ENCODE measurements around the gene EIF5A2. TPM values are rescaled to one million over a fixed set of nuclear protein-coding genes. Genes with fewer than 3 reads are reported as not detected.
A peak's percentile ranks its signal among the peaks of the same experiment; 100 is the strongest.

EIF5A2 gene
- total and polyA plus RNA-seq, 12 donors = 1.6 to 14.8 (median 8.5) TPM

DNA sequence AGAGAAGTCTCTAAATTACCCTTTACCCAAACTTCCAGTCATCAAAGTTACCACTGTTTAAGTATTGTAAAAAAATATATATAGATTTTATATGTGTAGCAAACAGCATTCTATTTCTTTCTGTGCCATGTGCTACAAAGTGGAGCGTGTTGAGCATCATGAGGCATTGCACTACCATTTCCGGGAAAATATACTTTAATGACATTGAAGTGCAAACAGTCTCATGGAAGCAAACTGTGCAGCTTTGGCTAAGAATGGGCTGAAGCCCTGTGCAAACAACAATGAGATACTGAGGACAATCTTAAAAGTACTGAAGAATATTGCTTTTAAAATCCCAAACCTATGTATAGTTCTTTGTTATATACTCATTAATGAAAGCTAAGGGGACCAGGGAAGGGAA, 31.9 kb downstream of the EIF5A2 start:
- intact Hi-C loops (cut with DNase I) = no loop called here
- WGBS, 2 donors = 89 to 91% methylated on average over 2 of the region's 2 CpGs
- Histone ChIP-seq H3K4me1 (no peaks in the 10 kb centered on the region), H3K27ac (no peak overlapping the region), H3K9me3 (peaks cover 0 to 14% (median 4%) of the 10 kb centered on the region in 11 donors), H3K27me3 (no peaks in the 10 kb centered on the region), H3K4me3 (no peak overlapping the region), H3K36me3 (no peaks in the 10 kb centered on the region)
- no peak for ATAC-seq
- DNase-seq = no peak
- TF ChIP-seq, protein P1, sequence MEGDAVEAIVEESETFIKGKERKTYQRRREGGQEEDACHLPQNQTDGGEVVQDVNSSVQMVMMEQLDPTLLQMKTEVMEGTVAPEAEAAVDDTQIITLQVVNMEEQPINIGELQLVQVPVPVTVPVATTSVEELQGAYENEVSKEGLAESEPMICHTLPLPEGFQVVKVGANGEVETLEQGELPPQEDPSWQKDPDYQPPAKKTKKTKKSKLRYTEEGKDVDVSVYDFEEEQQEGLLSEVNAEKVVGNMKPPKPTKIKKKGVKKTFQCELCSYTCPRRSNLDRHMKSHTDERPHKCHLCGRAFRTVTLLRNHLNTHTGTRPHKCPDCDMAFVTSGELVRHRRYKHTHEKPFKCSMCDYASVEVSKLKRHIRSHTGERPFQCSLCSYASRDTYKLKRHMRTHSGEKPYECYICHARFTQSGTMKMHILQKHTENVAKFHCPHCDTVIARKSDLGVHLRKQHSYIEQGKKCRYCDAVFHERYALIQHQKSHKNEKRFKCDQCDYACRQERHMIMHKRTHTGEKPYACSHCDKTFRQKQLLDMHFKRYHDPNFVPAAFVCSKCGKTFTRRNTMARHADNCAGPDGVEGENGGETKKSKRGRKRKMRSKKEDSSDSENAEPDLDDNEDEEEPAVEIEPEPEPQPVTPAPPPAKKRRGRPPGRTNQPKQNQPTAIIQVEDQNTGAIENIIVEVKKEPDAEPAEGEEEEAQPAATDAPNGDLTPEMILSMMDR (IDR thresholded peaks at IDR 0.05) = no peak

DNA sequence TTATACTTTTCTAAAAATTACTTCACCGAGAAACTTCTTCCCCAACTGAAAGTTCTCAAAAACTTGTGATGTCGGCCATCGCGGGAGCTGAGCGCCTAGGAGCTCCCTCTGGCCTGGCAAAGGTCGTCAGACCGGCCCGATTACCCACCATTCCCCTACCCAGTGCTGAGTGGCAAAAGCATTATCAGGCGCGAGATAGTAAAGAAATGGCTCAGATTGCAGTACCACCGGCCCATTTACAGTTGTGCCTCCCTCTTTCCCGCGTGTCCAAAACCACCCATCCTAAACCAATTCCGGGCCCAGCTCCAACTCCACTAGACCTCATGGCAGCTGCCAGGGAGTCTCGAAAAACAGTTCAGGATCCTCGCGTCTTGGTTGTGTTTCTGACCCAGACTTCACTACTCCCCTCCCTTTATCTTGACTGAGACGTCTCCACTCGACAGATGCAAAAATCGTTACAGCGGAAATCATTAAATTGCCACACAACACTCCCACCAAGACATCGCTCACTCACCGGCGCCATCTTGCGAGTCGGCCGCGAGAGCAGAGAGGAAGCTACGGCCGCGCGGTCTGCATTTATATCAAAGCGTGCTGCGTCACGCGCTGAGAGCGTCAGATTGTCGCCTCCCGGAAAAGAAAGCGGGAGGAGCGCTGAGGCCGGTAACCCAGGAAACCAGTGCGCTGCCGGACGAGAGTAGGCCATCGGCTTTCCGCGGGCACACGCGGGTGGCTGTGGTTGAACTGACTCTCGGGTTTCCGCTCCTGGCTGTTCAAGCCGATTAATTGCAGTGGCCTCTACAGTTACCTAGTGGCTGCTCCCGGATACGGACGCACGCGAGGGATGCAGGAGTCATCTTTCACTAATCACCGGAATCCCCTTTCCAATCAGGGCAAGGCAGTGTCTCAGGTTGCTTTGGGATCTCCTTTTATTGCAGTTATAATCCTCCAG, 38.5 kb downstream of the EIF5A2 start, which contains the start of gene RPL22L1:
RPL22L1 (minus strand) TSS at position 551 of the 949 bp plus-strand sequence; CDS start at position 523, 28 bp downstream.
- intact Hi-C loops (cut with DNase I) = loop anchor here in 2 of 10 donors (2.0 to 5.0 kb wide), 2 partner anchors 37 to 39 kb away; partner anchors contain the start of gene EIF5A2 (in 2 of the 2)
- peaks cover 0 to 35% (median 28%) of the 10 kb centered on the region in 9 donors for H3K36me3 ChIP-seq
- TF ChIP-seq, protein P1 (IDR thresholded peaks at IDR 0.05) = peak in 4 of 9 donors; percentile 5 to 48 (median 17)
- WGBS, 2 donors = 0% methylated on average over 59 of the region's 59 CpGs
- peak within 1 kb of the TSS; percentile 48 to 83 (median 70) for H3K4me3 ChIP-seq
- H3K27me3 ChIP-seq = no peaks in the 10 kb centered on the region
- DNase-seq = peak; percentile 92 to 93
- ATAC-seq = peak; percentile 97 to 100 (median 99)
- H3K9me3 ChIP-seq = peaks cover 0 to 7% (median 2%) of the 10 kb centered on the region in 11 donors
- H3K27ac ChIP-seq = peak within 1 kb of the TSS in 9 of 10 donors; percentile 64 to 90 (median 81)
- H3K4me1 ChIP-seq = peaks cover 0 to 38% (median 23%) of the 10 kb centered on the region in 9 donors

GRCh38 chr3:170869239-170869590, 39.2 kb downstream of the EIF5A2 start:
- peak overlapping the region in 9 of 10 donors; percentile 64 to 90 (median 81) for H3K27ac ChIP-seq
- intact Hi-C loops (cut with DNase I) = no loop called here
- WGBS, 2 donors = 23 to 28% methylated on average over 2 of the region's 2 CpGs

More at GRCh38 chr3:170869239-170869590, 39.2 kb downstream of the EIF5A2 start:
- ATAC-seq = no peak
- TF ChIP-seq, protein P1 (IDR thresholded peaks at IDR 0.05) = no peak
- DNase-seq = no peak
- peaks cover 0 to 38% (median 29%) of the 10 kb centered on the region in 9 donors for H3K36me3 ChIP-seq
- peak overlapping the region; percentile 48 to 83 (median 70) for H3K4me3 ChIP-seq
- peaks cover 0 to under 1% (median 0%) of the 10 kb centered on the region in 11 donors for H3K9me3 ChIP-seq
- H3K4me1 ChIP-seq = peaks cover 0 to 38% (median 23%) of the 10 kb centered on the region in 9 donors
- no peaks in the 10 kb centered on the region for H3K27me3 ChIP-seq

Data from heart right ventricle (tissue), 16 donors.